ENCODE results near the gene PLA2G5. TPM values are rescaled to one million over a fixed set of nuclear protein-coding genes. Genes with fewer than 3 reads are reported as not detected.

Gene PLA2G5
- total and polyA plus RNA-seq, 2 of the 13 experiments (the other 11 are each of a cell fraction or from before 2014, with no cell fraction given), result not detected

- Histone ChIP-seq H3K4me1 (ENCODE audit: insufficient read depth, low read length) (no peaks in the 10 kb centered on the region), H3K79me2 (ENCODE audit: insufficient read depth, low read length) (no peaks in the 10 kb centered on the region), H3K4me3 (replicated peaks in 1 of 3; ENCODE audit: insufficient read depth in 1 of 3, low read depth in 2 of 3, low read length in 3 of 3) (no peak overlapping the region), H2AFZ (ENCODE audit: low read length) (no peak overlapping the region), H3K4me2 (ENCODE audit: low read depth, low read length) (no peak overlapping the region), H3K9ac (ENCODE audit: insufficient read depth, low read depth, low read length) (no peak overlapping the region), H4K20me1 (ENCODE audit: insufficient read depth, low read length) (no peaks in the 10 kb centered on the region), H3K36me3 (replicated peaks in 1 of 2; ENCODE audit: control insufficient read depth in 1 of 2, insufficient read depth in 2 of 2, low read length in 2 of 2) (no peaks in the 10 kb centered on the region), H3K27me3 (ENCODE audit: control insufficient read depth in 1 of 2, insufficient read depth in 2 of 2, low read length in 2 of 2) (peaks cover 0 to 13% of the 10 kb centered on the region in 2 experiments; a peak in 3 of 5 replicates), H3K9me3 (ENCODE audit: low read length) (no peaks in the 10 kb centered on the region), H3K27ac (ENCODE audit: extremely low read length, insufficient read depth, low read length) (no peak overlapping the region)
- ATAC-seq (no peak), FAIRE-seq (no peak), DNase-seq (ENCODE audit: low spot score) (no peak)
- ChIA-PET CTCF (ENCODE audit: low intra/inter-chr PET ratio, low total read pairs) (no interaction called here), POLR2A (no interaction called here)
- intact Hi-C loops (cut with micrococcal nuclease; ENCODE audit: unreplicated experiment), result no loop called here
- in situ Hi-C loops (cut with HindIII; ENCODE audit: extremely low pct_ligation_motif_present, low pct_unique_long_range_greater_than_20kb), result no loop called here
- WGBS (ENCODE audit: low lambda C conversion rate), result 26% methylated on average over 8 of the region's 15 CpGs
- BruUV-seq (replicated peaks), result no TSS peak
- TF ChIP-seq CC2D1A (CRISPR knock-in tag; IDR thresholded peaks at IDR 0.05), result no peak
Measured at GRCh38 chr1:20114021-20114648, 44.1 kb downstream of the PLA2G5 start.

DNA sequence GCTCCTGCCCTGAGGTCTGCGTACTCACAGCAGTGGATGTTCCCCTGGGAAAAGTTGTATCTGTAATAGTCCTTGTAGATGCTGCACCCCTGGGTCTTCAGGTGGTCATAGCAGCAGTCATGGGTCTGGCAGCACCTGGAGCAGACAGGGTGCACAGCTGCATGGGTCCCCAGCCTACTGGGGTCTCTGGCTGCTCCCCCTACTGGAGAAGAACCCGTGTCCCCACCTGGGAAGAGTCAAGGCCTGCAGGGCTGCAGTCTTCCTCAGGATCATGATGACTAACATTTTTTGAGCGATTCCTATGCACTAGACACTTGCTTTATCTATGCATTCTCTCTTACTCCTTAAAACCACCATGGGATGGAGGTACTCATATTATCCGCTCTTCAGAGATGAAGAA, 45.5 kb downstream of the PLA2G5 start:
- no peaks in the 10 kb centered on the region for H4K20me1 ChIP-seq (ENCODE audit: insufficient read depth, low read length)
- peaks cover 1 to 16% of the 10 kb centered on the region in 2 experiments; a peak in 2 of 5 replicates for H3K27me3 ChIP-seq (ENCODE audit: control insufficient read depth in 1 of 2, insufficient read depth in 2 of 2, low read length in 2 of 2)
- BruUV-seq (replicated peaks), result no TSS peak
- H3K27ac ChIP-seq (ENCODE audit: extremely low read length, insufficient read depth, low read length), result no peak overlapping the region
- CTCF ChIA-PET (ENCODE audit: low intra/inter-chr PET ratio, low total read pairs), result no interaction called here
- no peaks in the 10 kb centered on the region for H3K9me3 ChIP-seq (ENCODE audit: low read length)
- ATAC-seq (no peak), DNase-seq (ENCODE audit: low spot score) (no peak), FAIRE-seq (no peak)
- H3K36me3 ChIP-seq (replicated peaks in 1 of 2; ENCODE audit: control insufficient read depth in 1 of 2, insufficient read depth in 2 of 2, low read length in 2 of 2), result no peaks in the 10 kb centered on the region
- TF ChIP-seq CCDC6 (CRISPR knock-in tag; IDR thresholded peaks at IDR 0.05) (no peak), ZNF670 (CRISPR knock-in tag; IDR thresholded peaks at IDR 0.05; ENCODE audit: borderline replicate concordance) (no peak)
- TF ChIP-seq, protein P1, sequence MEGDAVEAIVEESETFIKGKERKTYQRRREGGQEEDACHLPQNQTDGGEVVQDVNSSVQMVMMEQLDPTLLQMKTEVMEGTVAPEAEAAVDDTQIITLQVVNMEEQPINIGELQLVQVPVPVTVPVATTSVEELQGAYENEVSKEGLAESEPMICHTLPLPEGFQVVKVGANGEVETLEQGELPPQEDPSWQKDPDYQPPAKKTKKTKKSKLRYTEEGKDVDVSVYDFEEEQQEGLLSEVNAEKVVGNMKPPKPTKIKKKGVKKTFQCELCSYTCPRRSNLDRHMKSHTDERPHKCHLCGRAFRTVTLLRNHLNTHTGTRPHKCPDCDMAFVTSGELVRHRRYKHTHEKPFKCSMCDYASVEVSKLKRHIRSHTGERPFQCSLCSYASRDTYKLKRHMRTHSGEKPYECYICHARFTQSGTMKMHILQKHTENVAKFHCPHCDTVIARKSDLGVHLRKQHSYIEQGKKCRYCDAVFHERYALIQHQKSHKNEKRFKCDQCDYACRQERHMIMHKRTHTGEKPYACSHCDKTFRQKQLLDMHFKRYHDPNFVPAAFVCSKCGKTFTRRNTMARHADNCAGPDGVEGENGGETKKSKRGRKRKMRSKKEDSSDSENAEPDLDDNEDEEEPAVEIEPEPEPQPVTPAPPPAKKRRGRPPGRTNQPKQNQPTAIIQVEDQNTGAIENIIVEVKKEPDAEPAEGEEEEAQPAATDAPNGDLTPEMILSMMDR (CRISPR knock-in tag; IDR thresholded peaks at IDR 0.05), result peak; percentile 11; the same call in 1 of the 2 replicates
- H3K4me3 ChIP-seq (replicated peaks in 1 of 3; ENCODE audit: insufficient read depth in 1 of 3, low read depth in 2 of 3, low read length in 3 of 3), result no peak overlapping the region
- H2AFZ ChIP-seq (ENCODE audit: low read length), result no peak overlapping the region
- POLR2A ChIA-PET, result no interaction called here
- no peaks in the 10 kb centered on the region for H3K79me2 ChIP-seq (ENCODE audit: insufficient read depth, low read length)
- intact Hi-C loops (cut with micrococcal nuclease; ENCODE audit: unreplicated experiment), result no loop called here
- in situ Hi-C loops (cut with HindIII; ENCODE audit: extremely low pct_ligation_motif_present, low pct_unique_long_range_greater_than_20kb), result no loop called here
- H3K4me1 ChIP-seq (ENCODE audit: insufficient read depth, low read length), result no peaks in the 10 kb centered on the region
- WGBS (ENCODE audit: low lambda C conversion rate), result 66% methylated on average over 2 of the region's 4 CpGs
- no peak overlapping the region for H3K9ac ChIP-seq (ENCODE audit: insufficient read depth, low read depth, low read length)
- H3K4me2 ChIP-seq (ENCODE audit: low read depth, low read length), result no peak overlapping the region
